ENCODE data around the gene GALNT1.
"Not testable (repeated sequence)": the region's sequence is repeated elsewhere in the genome, so short reads cannot be mapped to it uniquely, and the experiment has no call there.

The GALNT1 gene

DNA sequence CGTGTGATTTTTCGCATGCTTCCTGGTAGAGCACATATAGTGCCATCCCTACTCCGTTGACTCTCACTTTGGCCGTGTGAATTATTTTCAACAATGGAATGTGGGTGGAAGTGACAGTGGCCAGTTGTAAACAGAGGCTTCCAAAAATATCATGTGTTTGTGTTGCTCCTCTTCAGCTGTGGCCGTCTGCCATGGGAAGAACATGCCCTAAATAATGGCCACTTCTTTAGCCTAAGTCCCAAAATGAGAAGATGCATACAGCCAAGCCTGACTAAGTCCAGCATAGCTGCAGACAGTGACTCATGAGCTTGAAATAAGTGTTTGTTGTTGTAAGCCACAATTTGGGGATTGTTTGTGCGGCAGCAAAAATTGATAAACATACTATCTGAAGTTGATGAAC lies 8.9 kb upstream of the GALNT1 start:
- no peak overlapping the region for H3K4me3 ChIP-seq (ENCODE audit: control insufficient read depth, low read depth, low read length)
- TF ChIP-seq, protein P1, sequence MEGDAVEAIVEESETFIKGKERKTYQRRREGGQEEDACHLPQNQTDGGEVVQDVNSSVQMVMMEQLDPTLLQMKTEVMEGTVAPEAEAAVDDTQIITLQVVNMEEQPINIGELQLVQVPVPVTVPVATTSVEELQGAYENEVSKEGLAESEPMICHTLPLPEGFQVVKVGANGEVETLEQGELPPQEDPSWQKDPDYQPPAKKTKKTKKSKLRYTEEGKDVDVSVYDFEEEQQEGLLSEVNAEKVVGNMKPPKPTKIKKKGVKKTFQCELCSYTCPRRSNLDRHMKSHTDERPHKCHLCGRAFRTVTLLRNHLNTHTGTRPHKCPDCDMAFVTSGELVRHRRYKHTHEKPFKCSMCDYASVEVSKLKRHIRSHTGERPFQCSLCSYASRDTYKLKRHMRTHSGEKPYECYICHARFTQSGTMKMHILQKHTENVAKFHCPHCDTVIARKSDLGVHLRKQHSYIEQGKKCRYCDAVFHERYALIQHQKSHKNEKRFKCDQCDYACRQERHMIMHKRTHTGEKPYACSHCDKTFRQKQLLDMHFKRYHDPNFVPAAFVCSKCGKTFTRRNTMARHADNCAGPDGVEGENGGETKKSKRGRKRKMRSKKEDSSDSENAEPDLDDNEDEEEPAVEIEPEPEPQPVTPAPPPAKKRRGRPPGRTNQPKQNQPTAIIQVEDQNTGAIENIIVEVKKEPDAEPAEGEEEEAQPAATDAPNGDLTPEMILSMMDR (IDR thresholded peaks at IDR 0.05; ENCODE audit: control insufficient read depth, insufficient read depth, low read depth, low read length, missing control alignments), result no peak
- DNase-seq (ENCODE audit: low read depth), result no peak

DNA sequence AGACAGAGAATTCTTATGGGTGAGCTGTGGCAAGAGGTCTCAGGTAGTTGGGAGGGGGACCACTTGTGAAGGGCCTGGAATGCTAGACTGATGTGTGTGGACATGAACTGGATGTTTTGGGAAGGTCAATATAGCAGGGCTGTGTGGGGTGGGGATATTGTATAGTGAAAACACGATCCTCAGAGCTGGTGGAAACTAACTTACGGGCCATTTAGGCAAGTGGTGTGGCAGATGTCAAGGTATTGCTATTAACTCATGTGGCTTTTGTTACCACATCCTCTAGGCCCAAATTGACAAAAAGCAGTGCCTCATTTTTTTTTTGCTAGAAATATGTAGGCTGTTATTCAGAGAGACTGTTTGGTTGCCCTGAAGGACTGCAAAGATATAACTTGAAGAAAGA lies 8.0 kb upstream of the GALNT1 start:
- DNase-seq (ENCODE audit: low read depth), result no peak
- no peak overlapping the region for H3K4me3 ChIP-seq (ENCODE audit: control insufficient read depth, low read depth, low read length)
- TF ChIP-seq, protein P1 (IDR thresholded peaks at IDR 0.05; ENCODE audit: control insufficient read depth, insufficient read depth, low read depth, low read length, missing control alignments), result no peak

DNA sequence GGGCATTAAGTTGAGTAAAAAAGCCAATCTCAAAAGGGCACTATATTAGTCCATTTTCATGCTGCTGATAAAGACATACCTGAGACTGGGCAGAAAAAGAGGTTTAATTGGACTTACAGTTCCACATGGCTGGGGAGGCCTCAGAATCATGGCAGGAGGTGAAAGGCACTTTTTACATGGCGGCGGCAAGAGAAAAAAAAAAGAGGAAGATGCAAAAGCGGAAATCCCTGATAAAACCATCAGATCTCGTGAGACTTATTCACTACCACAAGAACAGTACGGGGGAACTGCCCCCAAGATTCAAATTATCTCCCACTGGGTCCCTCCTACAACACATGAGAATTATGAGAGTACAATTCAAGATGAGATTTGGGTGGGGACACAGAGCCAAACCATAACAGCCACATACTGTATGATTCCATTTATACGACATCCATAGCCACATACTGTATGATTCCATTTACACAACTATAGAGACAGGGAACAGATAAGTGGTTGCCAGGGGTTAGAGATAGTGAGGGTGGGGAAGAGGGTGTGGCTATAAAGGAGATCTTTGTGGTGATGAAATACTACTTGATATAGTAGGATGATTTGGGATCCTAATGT lies 5.2 kb upstream of the GALNT1 start:
- DNase-seq (ENCODE audit: low read depth); H3K4me3 ChIP-seq (ENCODE audit: control insufficient read depth, low read depth, low read length): not testable (repeated sequence)

DNA sequence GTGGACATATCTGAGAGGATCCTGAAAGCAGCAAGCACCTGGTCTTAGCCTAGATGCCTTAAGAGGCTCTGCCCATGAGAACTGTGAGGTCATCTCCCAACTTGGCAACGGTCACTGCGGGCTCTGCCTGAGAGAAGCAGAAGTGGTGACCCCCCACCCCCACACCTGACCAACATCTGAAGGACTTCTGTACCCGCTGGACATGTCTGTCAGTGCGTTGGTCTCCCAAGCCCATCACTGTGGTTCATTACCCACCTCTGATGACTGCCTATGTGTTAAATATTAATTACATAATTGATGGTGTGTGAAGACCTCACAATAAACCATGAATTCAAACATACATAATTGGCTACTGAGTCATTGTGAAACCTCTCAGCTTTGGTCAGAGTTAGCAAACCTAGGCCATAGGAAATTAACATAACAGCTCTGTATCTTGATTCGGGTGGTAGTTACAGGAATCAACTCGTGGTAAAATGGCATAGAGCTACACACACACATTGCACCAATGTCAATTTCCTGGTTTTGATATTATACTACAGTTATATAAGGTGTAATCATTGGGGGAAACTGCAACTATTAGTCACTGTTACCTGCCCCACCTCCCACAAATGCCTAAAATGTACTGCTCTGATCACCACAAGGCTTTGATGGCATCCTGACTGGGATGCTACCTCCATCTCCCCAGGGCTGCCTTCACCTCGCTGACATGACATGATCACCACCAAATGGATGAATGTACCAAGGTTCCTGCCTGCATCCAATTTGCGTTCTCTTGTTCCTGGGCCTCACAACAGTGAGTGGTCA lies 4.3 kb upstream of the GALNT1 start:
- H3K4me3 ChIP-seq (ENCODE audit: control insufficient read depth, low read depth, low read length), result no peak overlapping the region
- DNase-seq (ENCODE audit: low read depth), result no peak
- TF ChIP-seq, protein P1 (IDR thresholded peaks at IDR 0.05; ENCODE audit: control insufficient read depth, insufficient read depth, low read depth, low read length, missing control alignments), result no peak

DNA sequence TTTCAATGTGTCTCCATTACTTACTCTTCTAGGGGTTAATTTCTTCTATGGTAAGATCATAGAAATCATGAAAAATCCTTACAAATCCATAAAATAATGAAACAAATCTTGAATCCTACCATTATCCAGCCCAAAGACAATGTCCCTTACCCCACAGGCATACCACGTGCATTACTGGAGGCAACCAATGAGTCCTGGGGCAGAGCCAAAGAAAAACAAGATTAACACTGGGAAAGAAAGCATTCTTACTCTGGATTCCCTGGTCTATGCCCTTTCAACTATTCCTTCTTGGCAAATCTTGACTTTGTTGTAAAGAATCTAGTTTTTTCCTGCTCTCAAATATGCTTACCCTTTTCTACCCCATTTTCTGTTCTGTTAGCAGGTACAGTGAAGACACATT lies 3.1 kb upstream of the GALNT1 start:
- no peak overlapping the region for H3K4me3 ChIP-seq (ENCODE audit: control insufficient read depth, low read depth, low read length)
- no peak for DNase-seq (ENCODE audit: low read depth)
- TF ChIP-seq, protein P1 (IDR thresholded peaks at IDR 0.05; ENCODE audit: control insufficient read depth, insufficient read depth, low read depth, low read length, missing control alignments), result no peak

DNA sequence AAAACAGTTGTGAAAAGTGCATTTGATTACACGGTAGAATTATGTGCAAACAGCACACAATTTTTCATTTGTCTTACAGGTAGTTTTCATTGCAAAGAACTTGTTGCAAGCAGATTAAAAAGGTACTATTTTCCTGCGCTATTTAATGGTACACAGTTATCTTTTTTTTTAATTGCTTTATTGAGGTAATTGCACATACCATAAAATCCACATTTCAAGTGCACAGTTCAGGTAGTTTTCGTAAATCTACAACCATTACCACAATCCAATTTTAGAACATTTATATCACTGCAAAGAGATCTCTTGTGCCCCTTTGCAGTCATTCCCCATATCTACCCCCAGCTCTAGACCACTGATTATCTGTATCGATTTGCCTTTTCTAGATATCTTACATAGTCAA lies 2.6 kb upstream of the GALNT1 start:
- TF ChIP-seq, protein P1 (IDR thresholded peaks at IDR 0.05; ENCODE audit: control insufficient read depth, insufficient read depth, low read depth, low read length, missing control alignments), result no peak
- no peak for DNase-seq (ENCODE audit: low read depth)
- no peak overlapping the region for H3K4me3 ChIP-seq (ENCODE audit: control insufficient read depth, low read depth, low read length)

All from AG09309 (cell line).